ENCODE data around the gene TANK.

TANK gene

GRCh38 chr2:161237392-161238264 is 77.4 kb downstream of the TANK start:
- ATAC-seq = peak; percentile 87

GRCh38 chr2:161238265-161238559 is 78.0 kb downstream of the TANK start:
- no peak; the same call in 2 of the 3 replicates for ATAC-seq
- TF ChIP-seq GLIS3 (CRISPR knock-in tag; IDR thresholded peaks at IDR 0.05) = no peak
- TF ChIP-seq TSHZ2 (CRISPR knock-in tag; IDR thresholded peaks at IDR 0.05) = no peak
- no peak for TF ChIP-seq CSDC2 (CRISPR knock-in tag; IDR thresholded peaks at IDR 0.05)
- TF ChIP-seq ZFP30 (CRISPR knock-in tag; IDR thresholded peaks at IDR 0.05) = no peak
- TF ChIP-seq RARB (CRISPR knock-in tag; IDR thresholded peaks at IDR 0.05) = no peak
- TF ChIP-seq ZNF70 (CRISPR knock-in tag; IDR thresholded peaks at IDR 0.05) = no peak
- TF ChIP-seq BACH2 (CRISPR knock-in tag; IDR thresholded peaks at IDR 0.05; ENCODE audit: borderline replicate concordance) = no peak
- TF ChIP-seq SNAI2 (CRISPR knock-in tag; IDR thresholded peaks at IDR 0.05) = no peak
- TF ChIP-seq ARNTL (CRISPR knock-in tag; IDR thresholded peaks at IDR 0.05; ENCODE audit: borderline replicate concordance, low read depth) = no peak
- TF ChIP-seq ZFP3 (CRISPR knock-in tag; IDR thresholded peaks at IDR 0.05) = no peak
- no peak for TF ChIP-seq ZNF8 (CRISPR knock-in tag; IDR thresholded peaks at IDR 0.05)
- no peak for TF ChIP-seq ISL1 (CRISPR knock-in tag; IDR thresholded peaks at IDR 0.05)

More at GRCh38 chr2:161237392-161238264, 77.4 kb downstream of the TANK start:
- TF ChIP-seq RARB (CRISPR knock-in tag; IDR thresholded peaks at IDR 0.05) (no peak), PATZ1 (CRISPR knock-in tag; IDR thresholded peaks at IDR 0.05; ENCODE audit: borderline replicate concordance) (peak; percentile 34; the same call in 1 of the 2 replicates), TCF4 (CRISPR knock-in tag; IDR thresholded peaks at IDR 0.05; ENCODE audit: borderline replicate concordance) (peak; percentile 38; the same call in 1 of the 2 replicates)

GRCh38 chr2:161238560-161239325 is 78.5 kb downstream of the TANK start:
- ATAC-seq = peak; percentile 66
- TF ChIP-seq ZFP3 (CRISPR knock-in tag; IDR thresholded peaks at IDR 0.05) = no peak
- no peak for TF ChIP-seq PPARA (CRISPR knock-in tag; IDR thresholded peaks at IDR 0.05; ENCODE audit: borderline replicate concordance)
- TF ChIP-seq ZFP30 (CRISPR knock-in tag; IDR thresholded peaks at IDR 0.05) = no peak
- no peak for TF ChIP-seq ZC3H10 (CRISPR knock-in tag; IDR thresholded peaks at IDR 0.05)
- TF ChIP-seq ZNF8 (CRISPR knock-in tag; IDR thresholded peaks at IDR 0.05) = no peak
- TF ChIP-seq PATZ1 (CRISPR knock-in tag; IDR thresholded peaks at IDR 0.05; ENCODE audit: borderline replicate concordance) = no peak
- TF ChIP-seq OSR1 (CRISPR knock-in tag; IDR thresholded peaks at IDR 0.05) = no peak
- no peak for TF ChIP-seq POU6F1 (CRISPR knock-in tag; IDR thresholded peaks at IDR 0.05; ENCODE audit: borderline replicate concordance, low read depth)
- no peak for TF ChIP-seq ESRRG (CRISPR knock-in tag; IDR thresholded peaks at IDR 0.05)
- no peak for TF ChIP-seq CREB5 (CRISPR knock-in tag; IDR thresholded peaks at IDR 0.05; ENCODE audit: low read depth)
- TF ChIP-seq ZNF565 (CRISPR knock-in tag; conservative IDR thresholded peaks at IDR 0.05; ENCODE audit: low read depth) = no peak
- TF ChIP-seq CSDC2 (CRISPR knock-in tag; IDR thresholded peaks at IDR 0.05) = no peak
- TF ChIP-seq TSHZ2 (CRISPR knock-in tag; IDR thresholded peaks at IDR 0.05) = no peak
- no peak for TF ChIP-seq TOX (CRISPR knock-in tag; IDR thresholded peaks at IDR 0.05; ENCODE audit: borderline replicate concordance)
